Stimulated activated CD4-positive, alpha-beta T cell treated with anti-CD3 and anti-CD28 coated beads, Interleukin-1b, Interleukin-23, amount 100 ng/mL, for 1 hour (primary cell): Measurements from ENCODE around the gene NDFIP1.

ENCODE experiments used
- DNase-seq, 2 donors: peaks; one replicate each; pipeline ENCODE4 v3.0.0-alpha.2; 2020; ENCODE audit warnings: low read depth in 2 of 2

Gene NDFIP1

GRCh38 chr5:142091922-142092321 is 16.7 kb upstream of the NDFIP1 start:
- no peak for DNase-seq

GRCh38 chr5:142095035-142095434 is 13.5 kb upstream of the NDFIP1 start:
- DNase-seq = peak; percentile 23 to 48

- DNase-seq = peak; percentile 50 to 58
These were observed 12.8 kb upstream of the NDFIP1 start for GRCh38 chr5:142095651-142096330.

- no peak for DNase-seq
These were observed 12.2 kb upstream of the NDFIP1 start for GRCh38 chr5:142096382-142096781.

- no peak for DNase-seq
These were observed 10.9 kb upstream of the NDFIP1 start for GRCh38 chr5:142097681-142098080.

GRCh38 chr5:142098275-142098674 is 10.3 kb upstream of the NDFIP1 start:
- DNase-seq = no peak

- no peak for DNase-seq
These were observed 9.6 kb upstream of the NDFIP1 start for GRCh38 chr5:142098931-142099330.

GRCh38 chr5:142100307-142100706 is 8.3 kb upstream of the NDFIP1 start:
- DNase-seq = no peak

- DNase-seq = no peak
These were observed 5.4 kb upstream of the NDFIP1 start for GRCh38 chr5:142102980-142103740.

- no peak for DNase-seq
These were observed 4.1 kb upstream of the NDFIP1 start for GRCh38 chr5:142104491-142104890.

- no peak for DNase-seq
These were observed 2.5 kb upstream of the NDFIP1 start for GRCh38 chr5:142106061-142106460.

- no peak for DNase-seq
These were observed 1.4 kb upstream of the NDFIP1 start for GRCh38 chr5:142107036-142107735.

- no peak for DNase-seq
These were observed 695 bp upstream of the NDFIP1 start for GRCh38 chr5:142107736-142108431.

GRCh38 chr5:142109331-142110045 is 909 bp downstream of the NDFIP1 start:
- peak in 1 of 2 donors; percentile 19 for DNase-seq

GRCh38 chr5:142110046-142110531 is 1.5 kb downstream of the NDFIP1 start:
- DNase-seq = no peak

- no peak for DNase-seq
These were observed 2.6 kb downstream of the NDFIP1 start for GRCh38 chr5:142110988-142111687.

- DNase-seq = no peak
These were observed 6.1 kb downstream of the NDFIP1 start for GRCh38 chr5:142114687-142115086.

GRCh38 chr5:142115937-142116614 is 7.5 kb downstream of the NDFIP1 start:
- no peak for DNase-seq

GRCh38 chr5:142117579-142118151 is 9.1 kb downstream of the NDFIP1 start:
- no peak for DNase-seq
